GM12864 (cell line): ENCODE data around the gene ATP5F1A.

Source experiments
- DNase-seq: peaks from one replicate; pipeline ENCODE4 v3.0.0-alpha.2; 2011; ENCODE audit warnings: low read depth
- H3K4me3 ChIP-seq: 2 replicates; pipeline ENCODE4 v1.5.1; 2011; ENCODE audit warnings: mild to moderate bottlenecking, low read depth, low read length, control low read depth
- CTCF ChIP-seq: IDR thresholded peaks from 2 replicates; pipeline ENCODE4 v1.5.1; 2011; ENCODE audit warnings: low read depth, mild to moderate bottlenecking, moderate library complexity, low read length, control low read depth, inconsistent platforms; ENCODE audit errors: missing control alignments

Gene ATP5F1A

GRCh38 chr18:46046126-46046525 is 52.0 kb downstream of the ATP5F1A start:
- TF ChIP-seq CTCF: no peak
- DNase-seq: no peak
- H3K4me3 ChIP-seq: no peak overlapping the region

GRCh38 chr18:46042571-46043123 is 55.4 kb downstream of the ATP5F1A start:
- TF ChIP-seq CTCF: no peak
- DNase-seq: no peak
- H3K4me3 ChIP-seq: no peak overlapping the region

GRCh38 chr18:46040747-46041104 is 57.4 kb downstream of the ATP5F1A start:
- DNase-seq: no peak
- no peak overlapping the region for H3K4me3 ChIP-seq
- no peak for TF ChIP-seq CTCF

- no peak overlapping the region for H3K4me3 ChIP-seq
- no peak for TF ChIP-seq CTCF
- no peak for DNase-seq
Measured at GRCh38 chr18:46040033-46040746, 57.9 kb downstream of the ATP5F1A start.

GRCh38 chr18:46037512-46038305 is 60.4 kb downstream of the ATP5F1A start:
- no peak for DNase-seq
- TF ChIP-seq CTCF: no peak
- no peak overlapping the region for H3K4me3 ChIP-seq

GRCh38 chr18:46035696-46036680 is 62.1 kb downstream of the ATP5F1A start:
- DNase-seq: no peak
- TF ChIP-seq CTCF: no peak

More at GRCh38 chr18:46035696-46036680, 62.1 kb downstream of the ATP5F1A start:
- no peak overlapping the region for H3K4me3 ChIP-seq
